SK-N-SH (cell line): ENCODE results near the gene C18orf32. TPM values are rescaled to one million over a fixed set of nuclear protein-coding genes. Genes with fewer than 3 reads are reported as not detected.

Source experiments
- CTCF ChIA-PET: fragments of 300-600, 350-600 bp; formaldehyde crosslinking; extraction: SDS; loops from one replicate; lab custom pipeline; 2021; lab: Yijun Ruan, JAX
- POLR2A ChIA-PET: fragments of 350-600 bp; sonication (Branson Sonifier 250); formaldehyde crosslinking; extraction: SDS; loops from one replicate; lab custom pipeline; 2020; ENCODE audit warnings: antibody characterized with exemption, inconsistent platforms; lab: Yijun Ruan, JAX
- DNase-seq: peaks from one replicate; pipeline ENCODE4 v3.0.0; 2012
- H2AFZ ChIP-seq: fragments of 200-600 bp; sonication (generic); 2 replicates; pipeline ENCODE4 v1.8.1; 2016; ENCODE audit warnings: antibody characterized with exemption, mild to moderate bottlenecking, low read depth
- H3F3A ChIP-seq: fragments of 200-600 bp; sonication (generic); replicated peaks from 2 replicates; pipeline ENCODE3; 2016; ENCODE audit warnings: antibody characterized with exemption, mild to moderate bottlenecking; ENCODE audit not compliant: insufficient read depth
- H3K27ac ChIP-seq, 2 experiments: fragments of 200-500 bp in 1 of 2; fragments of 200-600 bp in 1 of 2; sonication (Bioruptor generic) in 1 of 2; sonication (generic), shearing (Covaris generic) in 1 of 2; 2 replicates each; pipeline versions ENCODE4 v1.5.1 to v1.6.1; 2014 to 2016; ENCODE audit warnings: low read depth in 2 of 2, inconsistent platforms in 1 of 2, low read length in 1 of 2, mild to moderate bottlenecking in 1 of 2, mixed read lengths in 1 of 2
- H3K27me3 ChIP-seq: fragments of 200-600 bp; sonication (generic), shearing (Covaris generic); 2 replicates; pipeline ENCODE4 v1.6.1; 2016; ENCODE audit warnings: mixed run types; ENCODE audit not compliant: insufficient read depth
- H3K36me3 ChIP-seq, 2 experiments: fragments of 200-500 bp in 1 of 2; fragments of 200-600 bp in 1 of 2; sonication (Bioruptor generic) in 1 of 2; sonication (generic) in 1 of 2; replicated peaks in 1 of 2; 2 replicates each; pipeline versions ENCODE3 to v1.5.1; 2014 to 2016; ENCODE audit warnings: low read length in 1 of 2, mild to moderate bottlenecking in 1 of 2; ENCODE audit not compliant: insufficient read depth in 2 of 2, control insufficient read depth in 1 of 2
- H3K4me1 ChIP-seq, 2 experiments: fragments of 200-500 bp in 1 of 2; fragments of 200-600 bp in 1 of 2; sonication (Bioruptor generic) in 1 of 2; sonication (generic), shearing (Covaris generic) in 1 of 2; 2 replicates each; pipeline versions ENCODE4 v1.5.1 to v1.6.1; 2014 to 2016; ENCODE audit warnings: low read depth in 1 of 2, low read length in 1 of 2, mixed run types in 1 of 2; ENCODE audit not compliant: insufficient read depth in 2 of 2, control insufficient read depth in 1 of 2
- H3K4me2 ChIP-seq: fragments of 200-600 bp; sonication (generic), shearing (Covaris generic); 2 replicates; pipeline ENCODE4 v1.6.1; 2017; ENCODE audit warnings: mixed run types
- H3K4me3 ChIP-seq, 2 experiments: fragments of 200-500 bp in 1 of 2; fragments of 200-600 bp in 1 of 2; sonication (Bioruptor generic) in 1 of 2; sonication (generic), shearing (Covaris generic) in 1 of 2; 2 replicates each; pipeline versions ENCODE4 v1.5.1 to v1.8.1; 2014 to 2016; ENCODE audit warnings: low read depth in 2 of 2, inconsistent platforms in 1 of 2, low read length in 1 of 2, mild to moderate bottlenecking in 1 of 2, mixed read lengths in 1 of 2, moderate library complexity in 1 of 2
- H3K79me2 ChIP-seq: fragments of 200-600 bp; sonication (generic); 2 replicates; pipeline ENCODE4 v1.8.1; 2017; ENCODE audit warnings: mild to moderate bottlenecking; ENCODE audit not compliant: insufficient read depth
- H3K9ac ChIP-seq: fragments of 200-600 bp; sonication (generic); 2 replicates; pipeline ENCODE4 v1.6.1; 2017; ENCODE audit warnings: mixed run types
- H3K9me2 ChIP-seq: fragments of 200-600 bp; sonication (generic); 2 replicates; pipeline ENCODE4 v1.6.1; 2017; ENCODE audit warnings: mixed run types
- H3K9me3 ChIP-seq: fragments of 200-600 bp; sonication (generic); 2 replicates; pipeline ENCODE4 v1.6.1; 2017; ENCODE audit warnings: mixed run types, mild to moderate bottlenecking, moderate library complexity
- H4K20me1 ChIP-seq: fragments of 200-600 bp; sonication (generic); 2 replicates; pipeline ENCODE4 v1.6.1; 2017; ENCODE audit warnings: mild to moderate bottlenecking, mixed run types; ENCODE audit not compliant: insufficient read depth
- CHD2 ChIP-seq: fragments of 150-350 bp; IDR thresholded peaks from 2 replicates; pipeline ENCODE4 v1.6.1; 2018; ENCODE audit warnings: low read length; ENCODE audit not compliant: partially characterized antibody
- CTCF ChIP-seq: fragments of 200-600 bp; sonication (generic); IDR thresholded peaks from 2 replicates; pipeline ENCODE4 v1.6.1; 2017; ENCODE audit warnings: antibody characterized with exemption, mild to moderate bottlenecking, moderate library complexity
- ELF1 ChIP-seq: IDR thresholded peaks from 2 replicates; pipeline ENCODE4 v1.4.0; 2012
- EP300 ChIP-seq, 2 experiments: IDR thresholded peaks; 2 replicates each; pipeline versions ENCODE4 v1.4.0 to v1.6.1; 2012; ENCODE audit warnings: borderline replicate concordance in 1 of 2, low read depth in 1 of 2, low read length in 1 of 2
- EZH2phosphoT487 ChIP-seq: fragments of 200-600 bp; sonication (generic); IDR thresholded peaks from 2 replicates; pipeline ENCODE4 v1.6.1; 2017; ENCODE audit warnings: low read depth, mixed run types, mild to moderate bottlenecking, antibody characterized with exemption, moderate library complexity, borderline replicate concordance
- FOXJ3 ChIP-seq: sonication (generic); formaldehyde crosslinking; IDR thresholded peaks from 2 replicates; pipeline ENCODE4 v1.5.1; 2020; ENCODE audit warnings: mild to moderate bottlenecking, missing genetic modification reagents
- GABPA ChIP-seq: IDR thresholded peaks from 2 replicates; pipeline ENCODE4 v1.4.0; 2012; ENCODE audit warnings: low read depth, mild to moderate bottlenecking
- MEF2A ChIP-seq: IDR thresholded peaks from 2 replicates; pipeline ENCODE4 v1.4.0; 2012; ENCODE audit warnings: low read depth, borderline replicate concordance
- POLR2AphosphoS5 ChIP-seq: IDR thresholded peaks from 2 replicates; pipeline ENCODE4 v1.6.1; 2012; ENCODE audit warnings: low read depth, low read length
- RCOR1 ChIP-seq: fragments of 150-350 bp; IDR thresholded peaks from 2 replicates; pipeline ENCODE4 v1.6.1; 2017; ENCODE audit warnings: antibody characterized with exemption, low read length
- RXRA ChIP-seq: IDR thresholded peaks from 2 replicates; pipeline ENCODE4 v1.4.0; 2012; ENCODE audit warnings: low read depth, mild to moderate bottlenecking, borderline replicate concordance
- SMC3 ChIP-seq: IDR thresholded peaks from 2 replicates; pipeline ENCODE4 v1.6.1; 2012; ENCODE audit warnings: low read depth, low read length, improper control_type of control experiment
- TAF1 ChIP-seq: IDR thresholded peaks from 2 replicates; pipeline ENCODE4 v1.6.1; 2012; ENCODE audit warnings: low read depth, mild to moderate bottlenecking, low read length, moderate library complexity, borderline replicate concordance
- YY1 ChIP-seq: IDR thresholded peaks from 2 replicates; pipeline ENCODE4 v1.4.0; 2012; ENCODE audit warnings: low read depth, mild to moderate bottlenecking
- WGBS: methylation state at CpG from one replicate; pipeline ENCODE4 v1.1.6; 2017; ENCODE audit warnings: low lambda C conversion rate; 5-methylcytosine and 5-hydroxymethylcytosine counted together
- polyA plus RNA-seq, 3 experiments: library from polyadenylated mRNA; depleted of rRNA; stranded (reverse); fragments of >200 nt; gene quantifications; 2 replicates each; pipeline ENCODE4 v1.2.3, GENCODE V29; 2012
- TF ChIP-seq, protein P1 (sequence below): fragments of 150-350 bp; IDR thresholded peaks from 2 replicates; pipeline ENCODE4 v1.6.1; 2016; ENCODE audit warnings: mild to moderate bottlenecking, low read depth, low read length
- TF ChIP-seq, protein P2 (sequence below): fragments of 150-350 bp; IDR thresholded peaks from 2 replicates; pipeline ENCODE4 v1.6.1; 2017; ENCODE audit warnings: antibody characterized with exemption, low read length, low read depth, borderline replicate concordance
- TF ChIP-seq, protein P3 (sequence below): IDR thresholded peaks from 2 replicates; pipeline ENCODE4 v1.4.0; 2012; ENCODE audit warnings: low read depth, borderline replicate concordance

The C18orf32 gene
- polyA plus RNA-seq, 1 of the 3 experiments (the other 2 are of a cell fraction), result 29.4 TPM

DNA sequence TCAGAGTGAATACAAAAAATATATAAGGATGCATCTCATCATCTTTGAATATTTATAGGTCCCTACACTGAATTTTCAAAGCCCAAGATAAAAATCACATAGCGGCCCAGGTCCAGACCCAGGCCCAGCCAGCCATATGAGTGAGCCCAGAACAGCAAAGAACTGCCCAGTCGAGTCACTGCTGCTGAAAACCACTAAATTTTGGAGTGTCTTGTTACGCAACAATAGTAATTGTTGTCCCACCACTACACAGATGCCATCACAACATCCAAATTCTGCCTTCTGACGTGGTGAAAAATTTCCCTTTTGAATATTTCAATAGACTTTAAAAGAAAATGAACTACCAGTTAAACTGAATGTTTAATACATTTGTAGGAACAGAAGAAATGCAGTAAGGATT is 5.7 kb downstream of the C18orf32 start:
- Histone ChIP-seq H3K36me3 (peaks cover 30 to 37% of the 10 kb centered on the region in 2 experiments), H3K9ac (no peak overlapping the region), H3F3A (peaks cover 32% of the 10 kb centered on the region), H3K4me3 (no peak overlapping the region), H3K9me2 (no peaks in the 10 kb centered on the region), H3K4me2 (no peak overlapping the region), H3K27ac (peak overlapping the region in 1 of 2 experiments; percentile 17; a peak in 2 of 4 replicates), H4K20me1 (0 out of 2 replicates have a peak, but pooled peaks cover 3% of the 10 kb centered on the region), H3K4me1 (peaks cover 9 to 12% of the 10 kb centered on the region in 2 experiments; a peak in 3 of 4 replicates), H3K79me2 (peaks cover 47% of the 10 kb centered on the region), H3K9me3 (no peaks in the 10 kb centered on the region), H3K27me3 (no peaks in the 10 kb centered on the region), H2AFZ (no peak overlapping the region)
- DNase-seq, result no peak
- 80% methylated on average over 4 of the region's 4 CpGs for WGBS
- CTCF ChIA-PET, result interaction anchor here (1.3 to 1.5 kb wide), 2 partner anchors 17 to 21 kb away, joined by 3 to 6 read pairs; partner anchors contain the start of gene DYM
- POLR2A ChIA-PET, result no interaction called here
- TF ChIP-seq POLR2AphosphoS5 (no peak), CHD2 (no peak), CTCF (no peak), RXRA (no peak), MEF2A (no peak), GABPA (no peak), EZH2phosphoT487 (no peak), ELF1 (no peak), EP300 (IDR thresholded peaks at IDR 0.05; ENCODE audit: borderline replicate concordance in 1 of 2, low read depth in 1 of 2, low read length in 1 of 2) (no peak), RCOR1 (no peak), TAF1 (no peak), SMC3 (no peak), FOXJ3 (CRISPR knock-in tag) (no peak), YY1 (no peak)
- TF ChIP-seq, protein P1, sequence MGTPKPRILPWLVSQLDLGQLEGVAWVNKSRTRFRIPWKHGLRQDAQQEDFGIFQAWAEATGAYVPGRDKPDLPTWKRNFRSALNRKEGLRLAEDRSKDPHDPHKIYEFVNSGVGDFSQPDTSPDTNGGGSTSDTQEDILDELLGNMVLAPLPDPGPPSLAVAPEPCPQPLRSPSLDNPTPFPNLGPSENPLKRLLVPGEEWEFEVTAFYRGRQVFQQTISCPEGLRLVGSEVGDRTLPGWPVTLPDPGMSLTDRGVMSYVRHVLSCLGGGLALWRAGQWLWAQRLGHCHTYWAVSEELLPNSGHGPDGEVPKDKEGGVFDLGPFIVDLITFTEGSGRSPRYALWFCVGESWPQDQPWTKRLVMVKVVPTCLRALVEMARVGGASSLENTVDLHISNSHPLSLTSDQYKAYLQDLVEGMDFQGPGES, result no peak
- TF ChIP-seq, protein P2, sequence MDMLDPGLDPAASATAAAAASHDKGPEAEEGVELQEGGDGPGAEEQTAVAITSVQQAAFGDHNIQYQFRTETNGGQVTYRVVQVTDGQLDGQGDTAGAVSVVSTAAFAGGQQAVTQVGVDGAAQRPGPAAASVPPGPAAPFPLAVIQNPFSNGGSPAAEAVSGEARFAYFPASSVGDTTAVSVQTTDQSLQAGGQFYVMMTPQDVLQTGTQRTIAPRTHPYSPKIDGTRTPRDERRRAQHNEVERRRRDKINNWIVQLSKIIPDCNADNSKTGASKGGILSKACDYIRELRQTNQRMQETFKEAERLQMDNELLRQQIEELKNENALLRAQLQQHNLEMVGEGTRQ, result no peak
- TF ChIP-seq, protein P3, sequence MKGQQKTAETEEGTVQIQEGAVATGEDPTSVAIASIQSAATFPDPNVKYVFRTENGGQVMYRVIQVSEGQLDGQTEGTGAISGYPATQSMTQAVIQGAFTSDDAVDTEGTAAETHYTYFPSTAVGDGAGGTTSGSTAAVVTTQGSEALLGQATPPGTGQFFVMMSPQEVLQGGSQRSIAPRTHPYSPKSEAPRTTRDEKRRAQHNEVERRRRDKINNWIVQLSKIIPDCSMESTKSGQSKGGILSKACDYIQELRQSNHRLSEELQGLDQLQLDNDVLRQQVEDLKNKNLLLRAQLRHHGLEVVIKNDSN, result no peak
